Colon (tissue), 2 donors: ENCODE results near the gene MLLT6.
"Not testable (repeated sequence)": the region's sequence is repeated elsewhere in the genome, so short reads cannot be mapped to it uniquely, and the experiment has no call there.

Experiments used
- FAIRE-seq: peaks from 2 replicates; lab custom pipeline; 2012; peaks lifted over from hg19 to GRCh38; lab: Jason Lieb, UNC
- donor health status: control.
- donor health status: control.

MLLT6 gene

GRCh38 chr17:38707678-38708351 is 2.7 kb downstream of the MLLT6 start:
- no peak for FAIRE-seq

- FAIRE-seq: no peak
Measured at GRCh38 chr17:38709104-38709820, 4.2 kb downstream of the MLLT6 start.

GRCh38 chr17:38709864-38710603 is 5.0 kb downstream of the MLLT6 start:
- no peak for FAIRE-seq

- no peak for FAIRE-seq
Measured at GRCh38 chr17:38710604-38710962, 5.5 kb downstream of the MLLT6 start.

- no peak for FAIRE-seq
Measured at GRCh38 chr17:38710985-38711384, 5.9 kb downstream of the MLLT6 start.

- no peak for FAIRE-seq
Measured at GRCh38 chr17:38711792-38712571, 6.9 kb downstream of the MLLT6 start.

- no peak for FAIRE-seq
Measured at GRCh38 chr17:38712593-38712992, 7.5 kb downstream of the MLLT6 start.

- FAIRE-seq: no peak
Measured at GRCh38 chr17:38713456-38714075, 8.5 kb downstream of the MLLT6 start.

- no peak for FAIRE-seq
Measured at GRCh38 chr17:38715216-38715943, 10.3 kb downstream of the MLLT6 start.

- no peak for FAIRE-seq
Measured at GRCh38 chr17:38716368-38717005, 11.4 kb downstream of the MLLT6 start.

- no peak for FAIRE-seq
Measured at GRCh38 chr17:38717139-38717745, 12.2 kb downstream of the MLLT6 start.

GRCh38 chr17:38719289-38719942 is 14.3 kb downstream of the MLLT6 start:
- FAIRE-seq: no peak

GRCh38 chr17:38719943-38720641 is 15.0 kb downstream of the MLLT6 start:
- FAIRE-seq: no peak

GRCh38 chr17:38720941-38721340 is 15.9 kb downstream of the MLLT6 start:
- no peak for FAIRE-seq

GRCh38 chr17:38721802-38722201 is 16.7 kb downstream of the MLLT6 start:
- no peak for FAIRE-seq

- FAIRE-seq: no peak
Measured at GRCh38 chr17:38724337-38724988, 19.4 kb downstream of the MLLT6 start.

- FAIRE-seq: no peak
Measured at GRCh38 chr17:38725066-38725465, 20.0 kb downstream of the MLLT6 start.

- not testable (repeated sequence) for FAIRE-seq
Measured at GRCh38 chr17:38726145-38726544, 21.1 kb downstream of the MLLT6 start.

- no peak for FAIRE-seq
Measured at GRCh38 chr17:38727736-38728135, 22.7 kb downstream of the MLLT6 start.
